GM19438 (cell line): Measurements from ENCODE around the gene GYG2.
"Not testable (repeated sequence)": the region's sequence is repeated elsewhere in the genome, so short reads cannot be mapped to it uniquely, and the experiment has no call there.

Source experiments
- ATAC-seq: cut with Tn5 transposase; IDR thresholded peaks from one replicate; pipeline ENCODE4 v1.9.1; 2021; ENCODE audit warnings: low read depth; ENCODE audit not compliant: unreplicated experiment

Gene GYG2

DNA sequence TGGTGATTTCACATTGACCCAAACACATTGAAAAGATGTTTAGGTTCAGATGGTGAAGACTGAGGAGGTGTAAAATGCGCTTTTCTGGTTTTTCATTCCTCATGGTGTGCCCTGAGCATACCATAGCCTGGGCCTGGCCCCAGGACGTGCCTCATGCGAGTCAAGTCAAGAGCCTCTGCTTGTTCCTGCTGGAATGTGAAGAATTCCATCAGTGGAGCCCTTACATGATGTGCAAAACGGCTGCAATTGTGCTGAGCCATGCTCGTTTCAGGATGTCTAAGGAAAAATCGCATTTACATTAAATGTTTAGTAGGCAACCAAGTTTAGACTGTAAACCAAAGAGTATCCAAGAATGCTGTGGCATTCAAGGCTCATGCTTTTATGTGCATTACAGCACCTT, 34.9 kb downstream of the GYG2 start:
- ATAC-seq = no peak

DNA sequence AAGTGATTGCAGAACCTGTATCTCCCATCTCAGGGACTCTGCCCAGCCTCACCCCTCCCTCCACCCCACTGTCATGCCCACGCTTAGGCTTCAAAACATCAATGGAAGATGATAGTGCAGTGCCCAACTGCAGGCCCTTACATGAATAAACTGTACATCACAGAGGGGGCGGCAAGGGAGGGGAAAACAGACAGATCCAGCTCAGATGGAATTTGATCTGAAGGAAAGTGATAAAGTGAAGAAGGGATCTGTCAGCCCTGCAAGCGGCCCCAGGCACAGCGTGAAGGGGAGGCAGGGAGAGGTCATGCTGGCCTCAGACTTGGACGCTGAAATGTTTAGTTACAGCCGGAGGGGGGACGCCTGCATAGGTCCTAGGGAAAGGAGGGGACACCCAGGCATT, 38.5 kb downstream of the GYG2 start:
- ATAC-seq = no peak

DNA sequence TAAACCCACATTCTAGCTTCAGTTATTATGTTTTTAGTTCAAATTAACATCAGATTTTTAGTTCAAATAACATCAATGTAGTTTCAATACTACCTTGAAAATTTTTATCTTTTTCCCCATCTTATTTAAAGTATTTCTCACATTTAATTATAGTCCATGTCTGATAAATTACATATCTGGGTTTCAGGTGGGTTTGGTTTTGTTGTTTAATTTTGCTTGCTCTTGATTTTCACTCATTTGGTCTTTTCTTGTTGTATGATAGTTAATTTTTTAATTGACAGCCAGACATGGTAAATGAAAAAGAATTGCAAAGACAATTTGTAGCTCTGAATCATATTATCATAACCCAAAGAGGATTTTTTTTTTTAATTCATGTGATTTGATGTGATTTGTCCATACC, 41.9 kb downstream of the GYG2 start:
- ATAC-seq = no peak

DNA sequence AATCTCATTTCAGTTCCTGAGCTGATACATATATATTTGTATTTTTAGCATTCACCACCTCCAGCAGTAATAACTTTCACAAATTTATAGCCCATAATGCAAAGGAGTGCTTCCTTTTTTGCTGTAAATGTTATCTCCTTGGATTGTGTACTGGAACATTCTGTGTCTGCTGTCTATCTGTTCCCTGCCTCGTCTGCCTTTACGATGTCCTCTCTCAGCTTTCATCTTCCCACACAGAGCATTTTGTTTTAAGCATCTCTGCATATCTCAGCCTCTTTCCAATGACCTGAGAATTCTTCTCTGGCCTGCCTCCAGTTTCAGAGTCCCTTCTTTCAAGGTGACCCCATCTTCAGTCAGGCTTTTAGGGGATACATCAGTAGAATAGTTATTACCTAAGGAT, 43.1 kb downstream of the GYG2 start:
- ATAC-seq = no peak

DNA sequence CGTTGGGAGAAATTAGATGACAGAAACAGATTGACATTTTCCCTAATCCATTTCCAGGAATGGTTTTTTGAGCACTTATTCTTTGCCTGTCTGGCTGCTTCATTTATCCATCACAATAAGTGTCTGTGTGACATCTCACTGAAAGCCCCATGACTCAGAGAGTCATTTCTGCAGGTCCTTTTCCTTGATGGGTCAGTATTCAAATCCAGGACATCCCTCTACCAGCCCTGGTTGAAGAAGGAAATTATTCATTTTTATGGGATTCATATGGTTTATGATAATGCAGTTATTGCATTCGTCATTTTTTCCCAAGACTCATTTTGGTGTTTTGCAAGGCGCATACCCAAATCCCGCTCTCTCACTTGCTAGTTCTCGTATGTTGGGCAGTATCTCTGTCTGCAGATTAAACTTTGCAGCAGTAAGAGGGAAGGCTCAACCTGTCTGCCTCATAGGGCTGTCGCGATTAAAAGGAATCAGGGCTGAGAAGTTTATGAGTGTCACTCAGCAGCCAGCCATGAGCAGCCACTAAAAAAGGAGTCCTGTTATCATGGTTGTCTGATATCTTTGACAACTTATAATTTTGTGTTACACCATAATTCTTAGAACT, 44.0 kb downstream of the GYG2 start:
- ATAC-seq = no peak

DNA sequence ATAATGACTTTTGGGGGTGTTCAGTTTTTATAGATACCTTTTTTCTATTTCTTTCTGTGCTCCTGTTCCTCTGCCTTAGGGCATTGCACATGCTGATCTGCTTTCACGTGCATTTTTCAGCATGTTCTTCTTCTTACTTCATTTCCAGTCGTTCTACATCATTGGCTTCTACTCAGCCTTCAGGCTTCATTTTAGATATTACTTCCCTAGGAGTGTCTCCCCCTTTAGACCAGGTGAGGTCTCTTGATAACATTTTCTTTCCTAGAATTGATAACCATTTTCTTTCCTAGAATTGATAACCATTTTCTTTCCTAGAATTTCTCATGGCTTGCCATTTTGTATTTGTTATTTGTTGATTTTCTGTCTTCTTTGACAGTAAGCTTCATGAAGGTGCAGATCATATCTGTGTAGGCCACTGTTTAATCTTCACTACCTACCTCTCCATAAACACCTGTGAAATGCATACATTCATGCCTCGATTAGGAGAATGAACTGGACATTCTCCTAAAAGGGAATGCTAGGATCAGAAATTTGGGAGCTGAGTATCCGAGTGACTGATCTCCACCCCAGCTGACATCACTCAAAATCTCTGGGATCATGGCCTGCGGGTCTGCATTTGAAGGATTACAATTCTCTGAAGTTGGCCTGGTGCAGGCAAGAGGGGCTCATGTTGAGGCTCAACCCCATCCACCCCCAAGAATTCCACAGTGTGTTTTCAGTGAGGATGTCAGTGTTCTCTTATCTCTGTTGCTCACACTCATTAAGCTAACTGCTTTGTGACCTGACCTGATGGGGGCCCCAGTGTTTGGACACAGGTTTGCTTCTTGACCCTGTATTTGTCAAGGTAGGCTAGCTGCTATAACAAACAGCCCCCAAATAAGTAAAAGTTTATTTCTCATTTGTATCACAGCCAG, 45.7 kb downstream of the GYG2 start:
- ATAC-seq = no peak

DNA sequence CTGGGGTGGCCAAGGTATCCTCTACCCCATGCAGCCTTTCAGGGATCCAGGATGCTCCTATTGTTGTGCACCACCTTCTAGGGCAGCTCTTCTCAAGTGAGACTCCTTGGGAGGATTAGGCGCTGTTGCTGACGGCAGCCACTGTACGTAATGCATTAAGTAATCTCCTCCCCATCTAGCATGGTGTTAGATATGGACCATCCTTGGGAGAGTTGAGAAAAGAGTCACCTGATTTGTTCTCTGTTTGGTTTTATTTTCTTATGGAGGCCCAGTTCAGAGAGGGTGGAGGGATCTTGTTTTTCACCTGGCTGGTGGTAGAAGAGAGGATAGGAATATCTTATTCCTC, 46.4 kb downstream of the GYG2 start:
- ATAC-seq = no peak

DNA sequence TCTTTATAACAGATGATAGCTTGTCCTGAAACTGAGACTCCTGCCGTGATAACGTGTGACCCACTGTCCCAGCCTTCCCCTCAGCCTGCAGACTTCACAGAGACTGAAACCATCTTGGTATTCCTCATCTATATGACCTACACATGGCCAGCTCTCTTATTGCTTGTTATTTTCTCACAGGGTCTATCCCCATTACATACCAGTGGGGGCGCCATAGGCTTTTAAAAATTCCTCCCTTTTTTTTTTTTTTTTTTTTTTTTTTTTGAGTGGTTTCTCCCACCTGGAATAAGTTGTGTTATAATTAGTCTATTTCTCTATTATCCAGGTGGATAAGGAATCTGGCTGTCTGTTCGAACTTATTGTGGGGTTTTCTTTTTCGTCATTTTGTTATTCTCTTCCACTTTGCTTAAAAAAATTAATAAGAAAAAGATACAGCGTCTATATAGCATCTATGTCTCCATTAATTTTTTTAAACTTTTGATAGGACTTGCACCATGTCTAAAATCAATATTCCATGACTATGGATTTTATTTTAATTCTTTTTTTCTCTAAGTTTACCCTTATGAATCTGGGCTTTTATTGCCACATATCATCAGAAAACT, 47.2 kb downstream of the GYG2 start:
- ATAC-seq = no peak

DNA sequence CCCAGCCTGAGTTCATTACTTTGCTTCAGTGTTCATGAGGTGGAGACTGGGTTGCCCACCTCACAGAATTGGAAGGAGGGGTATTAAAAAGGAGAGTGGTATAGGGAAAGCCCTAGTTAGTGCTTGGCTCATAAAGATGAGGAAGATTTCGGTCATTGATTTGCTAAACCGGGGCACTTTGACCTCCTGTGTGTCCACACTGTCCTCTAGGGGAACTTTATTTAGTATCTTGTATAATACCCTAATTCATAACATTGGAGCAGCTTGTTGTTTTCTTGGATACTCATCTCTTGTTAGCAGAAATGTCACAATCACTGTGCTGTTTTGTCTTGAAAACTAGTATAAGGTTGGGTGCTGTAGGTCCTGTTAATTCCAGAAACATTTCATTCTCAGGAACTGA, 49.8 kb downstream of the GYG2 start:
- no peak for ATAC-seq

DNA sequence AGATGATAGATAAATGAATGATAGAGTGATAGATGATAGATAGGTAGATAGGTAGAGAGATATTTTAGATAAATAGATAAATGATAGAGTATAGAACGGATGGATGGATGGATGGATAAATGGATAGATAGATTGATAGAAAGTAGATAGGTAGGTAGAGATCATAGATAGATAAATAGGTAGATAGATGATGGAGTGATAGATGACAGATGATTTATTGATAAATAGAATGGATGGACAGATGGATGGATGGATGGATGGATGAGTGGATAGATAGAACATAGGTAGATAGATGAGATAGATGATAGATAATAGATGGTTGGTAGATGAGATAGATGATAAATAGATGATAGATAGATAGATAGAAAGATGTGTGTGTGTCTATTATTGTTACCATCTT, 50.9 kb downstream of the GYG2 start:
- no peak for ATAC-seq

DNA sequence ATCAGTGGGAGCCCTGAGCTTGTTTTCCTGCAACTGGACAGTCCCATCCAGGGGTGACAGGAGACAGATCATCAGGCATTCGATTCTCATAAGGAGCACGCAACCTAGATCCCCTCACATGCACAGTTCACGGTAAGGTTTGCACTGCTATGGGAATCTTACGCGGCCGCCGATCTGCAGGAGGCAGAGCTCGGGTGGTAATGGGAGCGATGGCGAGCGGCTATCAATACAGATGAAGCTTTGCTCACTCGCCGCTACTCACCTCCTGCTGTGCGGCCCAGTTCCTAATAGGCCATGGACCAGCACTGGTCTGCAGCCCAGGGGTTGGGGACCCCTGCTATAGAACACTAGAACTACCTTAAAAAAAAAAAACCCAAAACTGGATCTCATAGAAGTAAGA, 55.0 kb downstream of the GYG2 start:
- no peak for ATAC-seq

DNA sequence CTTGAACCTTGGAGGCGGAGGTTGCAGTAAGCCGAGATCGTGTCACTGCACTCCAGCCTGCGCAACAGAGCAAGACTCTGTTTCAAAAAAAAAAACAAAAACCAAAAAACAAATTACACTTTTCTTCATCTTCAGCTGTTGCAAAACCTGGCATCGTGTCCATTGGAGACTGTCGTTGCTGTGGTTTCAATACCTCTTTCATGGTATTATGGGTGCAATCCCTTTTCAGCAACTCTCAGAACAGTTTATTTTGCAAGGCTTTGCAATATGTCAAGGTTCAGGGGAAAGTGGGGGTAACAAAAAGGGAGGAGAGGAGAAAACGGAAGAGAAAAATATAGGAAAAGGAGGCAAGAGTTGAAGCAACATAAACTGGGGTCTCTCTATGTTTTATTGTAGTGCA, 59.6 kb downstream of the GYG2 start:
- no peak for ATAC-seq

DNA sequence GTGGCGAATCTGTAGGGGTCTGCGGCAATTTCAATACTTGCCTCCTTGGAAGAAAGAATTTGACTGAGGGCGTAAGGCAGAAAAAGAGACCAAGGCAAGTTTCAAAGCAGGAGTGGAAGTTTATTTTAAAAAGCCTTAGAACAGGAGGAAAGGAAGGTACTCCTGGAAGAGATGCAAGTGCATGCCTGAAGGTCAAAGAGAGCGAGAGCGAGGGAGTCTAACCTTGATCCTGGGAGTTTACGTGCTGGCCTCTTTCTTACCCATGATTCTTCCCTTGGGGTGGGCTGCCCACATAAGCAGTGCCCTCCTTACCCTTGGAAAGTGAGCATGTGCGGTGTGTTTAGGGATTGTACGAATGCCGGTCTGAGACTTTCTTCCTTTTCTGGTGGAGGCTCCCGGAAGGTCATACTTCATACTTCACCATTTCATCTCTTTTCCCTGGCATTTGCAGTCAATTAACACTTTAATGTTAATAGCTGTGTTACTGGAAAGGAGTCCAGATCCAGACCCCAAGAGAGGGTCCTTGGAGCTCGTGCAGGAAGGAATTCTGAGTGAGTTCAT, 60.4 kb downstream of the GYG2 start:
- ATAC-seq = no peak

DNA sequence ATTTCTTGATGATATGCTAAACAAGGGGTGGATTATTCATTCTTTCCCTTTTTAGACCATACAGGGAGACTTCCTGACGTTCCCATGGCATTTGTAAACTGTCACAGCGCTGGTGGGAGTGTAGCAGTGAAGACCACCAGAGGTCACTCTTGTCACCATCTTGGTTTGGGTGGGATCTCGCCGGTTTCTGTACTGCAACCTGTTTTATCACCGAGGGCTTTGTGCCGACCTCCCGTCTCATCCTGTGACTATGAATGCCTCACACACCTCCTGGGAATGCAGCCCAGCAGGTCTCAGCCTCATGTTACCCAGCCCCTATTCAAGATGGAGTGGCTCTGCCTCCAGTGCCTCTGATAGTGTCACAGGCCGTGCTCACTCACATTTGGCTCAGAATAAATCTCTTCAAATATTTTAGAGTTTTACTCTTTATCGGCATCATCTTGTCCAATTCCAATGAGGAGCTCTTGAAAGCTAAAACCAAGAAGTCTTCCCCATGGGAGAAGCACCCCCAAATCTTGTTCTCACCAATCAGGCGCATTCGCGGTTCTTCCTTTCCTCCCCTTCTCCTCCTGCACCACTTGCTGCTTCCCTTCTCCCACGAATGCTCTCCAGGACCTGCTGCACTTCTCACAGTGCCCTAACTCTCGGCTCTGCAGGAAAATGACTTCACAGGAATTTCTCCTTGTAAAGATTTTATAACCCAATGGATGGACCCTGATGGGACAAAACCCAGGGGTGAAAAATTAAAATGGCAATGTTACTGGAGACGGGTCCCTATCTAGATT, 61.2 kb downstream of the GYG2 start:
- not testable (repeated sequence) for ATAC-seq

DNA sequence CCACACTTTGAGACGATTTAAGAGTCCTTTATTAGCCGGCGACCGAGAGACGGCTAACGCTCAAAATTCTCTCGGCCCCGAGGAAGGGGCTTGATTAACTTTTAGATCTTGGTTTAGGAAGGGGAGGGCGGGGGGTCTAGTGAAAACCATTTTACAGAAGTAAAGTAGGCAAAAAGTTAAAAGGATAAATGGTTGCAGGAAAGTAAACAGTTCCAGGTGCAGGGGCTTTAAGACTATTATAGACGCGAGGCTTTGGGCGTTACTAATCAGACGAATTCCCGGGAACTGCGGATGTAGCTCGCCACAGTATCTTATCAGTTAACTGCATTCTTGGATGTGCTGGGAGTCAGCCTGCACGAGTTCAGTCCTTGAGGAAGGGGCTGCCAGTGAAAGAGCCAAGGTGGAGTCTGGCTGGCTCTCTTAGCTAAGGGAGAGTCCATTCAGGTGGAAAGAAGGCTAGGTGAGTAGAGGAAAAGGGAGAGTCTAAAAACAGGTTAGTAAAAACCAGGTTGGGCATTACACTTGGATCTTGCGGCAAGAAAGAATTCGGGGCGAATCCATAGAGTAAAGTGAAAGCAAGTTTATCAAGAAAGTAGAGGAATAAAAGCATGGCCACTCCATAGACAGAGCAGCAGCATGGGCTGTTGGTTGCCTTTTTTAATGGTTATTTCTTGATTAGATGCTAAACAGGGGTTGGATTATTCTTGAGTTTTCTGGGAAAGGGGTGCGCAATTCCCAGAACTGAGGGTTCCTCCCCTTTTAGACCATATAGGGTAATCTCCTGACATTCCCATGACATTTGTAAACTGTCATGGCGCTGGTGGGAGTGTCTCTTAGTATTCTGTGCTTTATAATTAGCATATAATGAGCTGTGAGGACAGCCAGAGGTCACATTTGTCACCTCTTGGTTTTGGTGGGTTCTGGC, 62.1 kb downstream of the GYG2 start:
- ATAC-seq = not testable (repeated sequence)

DNA sequence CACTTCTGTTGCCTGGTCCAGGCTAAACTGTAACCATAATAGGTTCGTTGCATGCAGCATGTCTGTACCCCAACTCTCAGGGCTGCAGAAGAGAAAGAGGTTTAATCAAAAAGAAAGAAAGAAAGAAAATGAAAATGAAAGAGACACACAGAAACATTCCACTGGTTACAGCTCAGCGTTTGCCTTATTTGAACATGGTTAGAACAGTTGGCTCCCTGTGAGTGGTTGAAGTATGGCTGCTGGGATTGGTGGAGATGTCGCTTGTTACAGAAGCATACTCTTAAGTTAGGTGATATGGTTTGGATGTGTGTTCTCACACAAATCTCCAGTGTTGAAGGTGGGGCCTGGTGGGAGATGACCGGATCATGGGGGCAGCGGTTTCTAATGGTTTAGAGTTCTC, 64.1 kb downstream of the GYG2 start:
- no peak for ATAC-seq

DNA sequence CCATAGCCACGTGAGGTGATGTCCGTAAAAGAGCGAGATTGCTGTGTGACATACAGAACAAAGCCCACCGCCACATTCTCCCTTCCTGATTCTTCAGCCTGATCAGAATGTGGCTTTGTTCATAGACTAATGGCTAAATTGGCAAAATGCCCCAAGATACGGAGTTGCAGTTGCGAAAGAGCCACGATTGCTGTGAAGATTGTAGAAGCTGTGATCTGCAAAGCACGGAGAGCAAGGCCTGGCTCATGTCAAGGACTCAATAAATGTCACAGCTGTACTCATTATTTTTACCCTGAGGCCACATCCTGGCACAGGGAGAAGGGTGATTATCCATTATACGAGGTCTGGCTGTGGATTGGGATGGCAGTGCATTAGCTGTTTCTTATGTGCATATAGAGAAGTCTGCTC, 66.2 kb downstream of the GYG2 start:
- ATAC-seq = no peak

DNA sequence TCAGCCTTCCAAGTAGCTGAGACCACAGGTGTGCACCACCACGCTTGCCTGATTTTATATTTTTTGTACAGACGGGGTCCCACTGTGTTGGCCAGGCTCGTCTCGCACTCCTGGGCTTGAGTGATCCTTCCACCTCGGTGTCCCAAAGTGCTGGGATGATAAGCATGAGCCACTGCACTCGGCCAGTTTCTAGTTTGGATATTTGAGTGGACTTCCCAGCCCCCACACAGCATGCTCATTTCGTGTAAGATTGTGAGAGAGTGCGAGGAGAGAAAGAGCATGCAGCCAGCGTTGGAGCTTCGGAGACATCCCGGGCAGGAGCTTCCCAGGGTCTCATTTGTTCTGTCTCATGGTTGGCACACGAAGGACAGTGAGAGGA, 68.6 kb downstream of the GYG2 start:
- ATAC-seq = no peak

DNA sequence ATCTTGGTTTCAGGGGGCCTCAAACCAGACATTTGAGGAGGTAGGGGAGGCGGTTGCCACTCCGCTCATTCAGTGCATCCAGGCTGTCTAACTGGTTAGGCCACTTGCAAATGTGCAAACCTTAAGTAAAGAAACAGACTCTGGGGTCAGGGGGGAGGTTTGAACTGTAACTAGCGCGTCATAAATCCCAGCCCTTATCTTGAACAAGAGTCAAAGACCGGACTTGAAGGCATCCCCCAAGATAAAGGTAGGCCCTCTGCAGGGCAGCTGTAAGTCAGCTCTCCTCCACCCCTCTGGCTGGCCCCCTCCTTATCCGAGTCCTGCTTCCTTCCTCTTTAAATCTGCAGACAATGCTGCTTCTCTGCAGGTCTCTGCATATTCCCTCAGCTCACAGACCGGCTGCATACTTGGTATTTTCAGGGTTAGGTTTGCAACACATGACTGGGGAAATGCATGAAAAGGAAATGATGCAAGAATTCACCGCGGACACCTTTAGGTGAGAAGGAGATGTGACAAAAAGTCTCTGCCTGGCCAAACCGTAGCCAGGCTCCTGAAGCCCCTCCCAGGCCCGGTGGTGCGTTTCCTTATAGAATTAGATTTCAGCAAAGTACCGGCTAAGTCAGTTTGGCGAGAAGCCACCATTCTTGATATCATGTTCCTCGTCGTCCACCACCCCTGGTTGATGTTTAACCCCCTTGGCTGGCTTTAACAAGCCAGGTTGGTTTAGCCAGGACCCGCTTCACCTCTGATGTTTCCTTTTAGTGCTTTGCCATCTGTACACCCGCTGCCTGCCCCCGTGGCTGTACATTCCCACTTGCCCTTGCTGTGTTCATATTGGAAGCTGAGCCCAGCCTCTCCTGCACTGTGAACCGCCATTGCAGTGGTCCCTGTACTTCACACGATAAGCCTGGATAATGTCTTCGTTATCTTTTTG, 69.2 kb downstream of the GYG2 start:
- peak; percentile 69 for ATAC-seq
